DND-41 (cell line): ENCODE data around the gene CST6.

ENCODE experiments used
- ATAC-seq: fragments of 200-7000 bp; cut with Tn5 transposase; 3 replicates; pipeline ENCODE4 v1.9.1; 2021; ENCODE audit warnings: low read depth; ENCODE audit not compliant: insufficient read depth
- DNase-seq: peaks from one replicate; pipeline ENCODE4 v3.0.0-alpha.2; 2020
- H2AFZ ChIP-seq: 2 replicates; pipeline ENCODE4 v1.6.0; 2012; ENCODE audit warnings: low read depth, low read length
- H3K27ac ChIP-seq: 2 replicates; pipeline ENCODE4 v1.5.1; 2012; ENCODE audit warnings: low read length, inconsistent platforms
- H3K27me3 ChIP-seq: fragments of 200-600 bp; sonication (generic); 2 replicates; pipeline ENCODE4 v1.6.0; 2012; ENCODE audit warnings: low read length, mild to moderate bottlenecking, inconsistent platforms; ENCODE audit not compliant: insufficient read depth, poor library complexity
- H3K36me3 ChIP-seq: 2 replicates; pipeline ENCODE4 v1.5.1; 2012; ENCODE audit warnings: low read length, inconsistent platforms; ENCODE audit not compliant: insufficient read depth
- H3K4me1 ChIP-seq: 2 replicates; pipeline ENCODE4 v1.5.1; 2012; ENCODE audit warnings: mild to moderate bottlenecking, low read length; ENCODE audit not compliant: insufficient read depth
- H3K4me2 ChIP-seq: 2 replicates; pipeline ENCODE4 v1.6.0; 2012; ENCODE audit warnings: mild to moderate bottlenecking, moderate library complexity, low read length, inconsistent platforms; ENCODE audit not compliant: insufficient read depth
- H3K4me3 ChIP-seq, 2 experiments: fragments of 200-600 bp in 1 of 2; shearing (Covaris generic) in 1 of 2; 2 replicates each; pipeline ENCODE4 v1.5.1; 2012 to 2016; ENCODE audit warnings: inconsistent platforms in 2 of 2, low read length in 2 of 2, mild to moderate bottlenecking in 2 of 2, low read depth in 1 of 2, moderate library complexity in 1 of 2
- H3K79me2 ChIP-seq: 2 replicates; pipeline ENCODE4 v1.6.0; 2012; ENCODE audit warnings: low read length, inconsistent platforms; ENCODE audit not compliant: insufficient read depth
- H3K9ac ChIP-seq: 2 replicates; pipeline ENCODE4 v1.6.0; 2012; ENCODE audit warnings: low read depth, mild to moderate bottlenecking, inconsistent platforms, low read length, moderate library complexity
- H3K9me3 ChIP-seq: 2 replicates; pipeline ENCODE4 v1.5.1; 2012; ENCODE audit warnings: low read length, moderate library complexity, mild to moderate bottlenecking, inconsistent platforms; ENCODE audit not compliant: insufficient read depth, severe bottlenecking
- H4K20me1 ChIP-seq: 2 replicates; pipeline ENCODE4 v1.6.0; 2012; ENCODE audit warnings: low read length; ENCODE audit not compliant: insufficient read depth
- CTCF ChIP-seq: IDR thresholded peaks from 2 replicates; pipeline ENCODE4 v1.5.1; 2012; ENCODE audit warnings: borderline replicate concordance, low read length, moderate library complexity, mild to moderate bottlenecking; ENCODE audit not compliant: poor library complexity, severe bottlenecking; ENCODE audit errors: extremely low read depth
- EZH2 ChIP-seq: IDR thresholded peaks from 3 replicates; pipeline ENCODE4 v1.6.1; 2012; ENCODE audit warnings: borderline replicate concordance, low read depth, mild to moderate bottlenecking, moderate library complexity, low read length, inconsistent platforms; ENCODE audit not compliant: severe bottlenecking

CST6 gene

GRCh38 chr11:66016793-66017177 lies 5.0 kb downstream of the CST6 start:
- H3K27ac ChIP-seq: no peak overlapping the region
- H3K9me3 ChIP-seq: no peaks in the 10 kb centered on the region
- H3K4me1 ChIP-seq: no peaks in the 10 kb centered on the region
- no peak overlapping the region for H3K9ac ChIP-seq
- DNase-seq (no peak), ATAC-seq (no peak)
- peaks cover 3% of the 10 kb centered on the region; the same call in 1 of the 2 replicates for H4K20me1 ChIP-seq
- H3K27me3 ChIP-seq: no peaks in the 10 kb centered on the region
- H3K4me2 ChIP-seq: no peak overlapping the region
- no peak overlapping the region for H2AFZ ChIP-seq
- no peaks in the 10 kb centered on the region for H3K79me2 ChIP-seq
- H3K4me3 ChIP-seq: no peak overlapping the region
- no peaks in the 10 kb centered on the region for H3K36me3 ChIP-seq
- TF ChIP-seq CTCF (no peak), EZH2 (no peak)

- no peak for TF ChIP-seq CTCF
- no peak for TF ChIP-seq EZH2
- no peaks in the 10 kb centered on the region for H3K79me2 ChIP-seq
- ATAC-seq: no peak
- H3K9me3 ChIP-seq: no peaks in the 10 kb centered on the region
- H3K4me2 ChIP-seq: no peak overlapping the region
- no peaks in the 10 kb centered on the region for H3K27me3 ChIP-seq
- no peak overlapping the region for H3K4me3 ChIP-seq
- peaks cover 3% of the 10 kb centered on the region for H3K4me1 ChIP-seq
- no peak overlapping the region for H3K27ac ChIP-seq
- no peaks in the 10 kb centered on the region for H3K36me3 ChIP-seq
- H4K20me1 ChIP-seq: peaks cover 3% of the 10 kb centered on the region; the same call in 1 of the 2 replicates
- H2AFZ ChIP-seq: no peak overlapping the region
- DNase-seq: no peak
- no peak overlapping the region for H3K9ac ChIP-seq
Observed at GRCh38 chr11:66017321-66017720, 5.5 kb downstream of the CST6 start.

GRCh38 chr11:66020212-66020611 lies 8.4 kb downstream of the CST6 start:
- Histone ChIP-seq H3K4me3 (no peak overlapping the region), H3K27me3 (peaks cover 5% of the 10 kb centered on the region), H4K20me1 (no peaks in the 10 kb centered on the region), H3K9me3 (no peaks in the 10 kb centered on the region), H3K9ac (no peak overlapping the region), H3K4me1 (peaks cover 9% of the 10 kb centered on the region), H3K36me3 (no peaks in the 10 kb centered on the region), H3K4me2 (no peak overlapping the region), H3K27ac (no peak overlapping the region), H3K79me2 (no peaks in the 10 kb centered on the region), H2AFZ (no peak overlapping the region)
- no peak for DNase-seq
- TF ChIP-seq CTCF (no peak), EZH2 (no peak)
- ATAC-seq: no peak
